A673 (cell line): ENCODE results near the gene EYS. TPM values are rescaled to one million over a fixed set of nuclear protein-coding genes. Genes with fewer than 3 reads are reported as not detected.

Source experiments
- BruUV-seq: library from RNA; stranded (reverse); fragments of 400-500 nt; replicated peaks from 2 replicates; lab custom pipeline; 2021; lab: Mats Ljungman, UMichigan
- CTCF ChIA-PET: fragments of 300-600 bp; sonication (Branson Sonifier 250); formaldehyde crosslinking; loops from one replicate; lab custom pipeline; 2022; ENCODE audit warnings: antibody characterized with exemption; lab: Charles Lee
- POLR2A ChIA-PET: fragments of 300-600 bp; sonication (Branson Sonifier 250); formaldehyde crosslinking; loops from one replicate; lab custom pipeline; 2022; ENCODE audit warnings: antibody characterized with exemption; ENCODE audit not compliant: low non-redundant PET; lab: Charles Lee
- DNase-seq: peaks from one replicate; pipeline ENCODE4 v3.0.0-alpha.2; 2015; ENCODE audit warnings: low spot score
- H3K27ac ChIP-seq: fragments of 200-600 bp; sonication (generic); 2 replicates; pipeline ENCODE4 v1.5.1; 2016; ENCODE audit warnings: mixed run types, low read depth, mild to moderate bottlenecking, mixed read lengths, antibody characterized with exemption, low read length; ENCODE audit not compliant: poor library complexity, severe bottlenecking
- H3K27me3 ChIP-seq: fragments of 200-600 bp; sonication (generic); replicated peaks from 2 replicates; pipeline ENCODE4 v1.6.1; 2017; ENCODE audit warnings: mixed run types, low read depth, mild to moderate bottlenecking, mixed read lengths, antibody characterized with exemption, low read length; ENCODE audit not compliant: insufficient read depth, poor library complexity
- H3K36me3 ChIP-seq: fragments of 200-600 bp; sonication (generic); 2 replicates; pipeline ENCODE4 v1.6.1; 2016; ENCODE audit warnings: mixed run types, mild to moderate bottlenecking, mixed read lengths, antibody characterized with exemption, low read length; ENCODE audit not compliant: insufficient read depth, poor library complexity, severe bottlenecking
- H3K4me1 ChIP-seq: fragments of 200-600 bp; sonication (generic); 2 replicates; pipeline ENCODE4 v1.6.1; 2017; ENCODE audit warnings: mixed run types, mild to moderate bottlenecking, mixed read lengths, antibody characterized with exemption, low read length; ENCODE audit not compliant: insufficient read depth, poor library complexity, severe bottlenecking
- H3K4me3 ChIP-seq: fragments of 200-600 bp; sonication (generic); 2 replicates; pipeline ENCODE4 v1.5.1; 2016; ENCODE audit warnings: low read depth, mixed run types, mild to moderate bottlenecking, mixed read lengths, low read length; ENCODE audit not compliant: poor library complexity, severe bottlenecking
- H3K9me3 ChIP-seq: fragments of 200-600 bp; sonication (generic); 2 replicates; pipeline ENCODE4 v1.6.1; 2016; ENCODE audit warnings: mixed run types, low read depth, mild to moderate bottlenecking, mixed read lengths, antibody characterized with exemption, low read length; ENCODE audit not compliant: poor library complexity, severe bottlenecking
- CTCF ChIP-seq: fragments of 300-800, 200-600 bp; sonication (generic); conservative IDR thresholded peaks from 2 replicates; pipeline ENCODE4 v1.5.1; 2017; ENCODE audit warnings: low read depth, mild to moderate bottlenecking, antibody characterized with exemption, low read length, moderate library complexity, mixed read lengths
- EZH2 ChIP-seq: fragments of 200-600 bp; sonication (generic); IDR thresholded peaks from 2 replicates; pipeline ENCODE4 v1.6.1; 2017; ENCODE audit warnings: borderline replicate concordance, low read depth, mild to moderate bottlenecking, mixed read lengths, antibody characterized with exemption, low read length; ENCODE audit not compliant: poor library complexity, severe bottlenecking
- intact Hi-C: fragments of 100-400 bp; cut with micrococcal nuclease; formaldehyde crosslinking; loops from one replicate; pipeline ENCODE4 v1.10.0; 2022; ENCODE audit not compliant: unreplicated experiment
- total RNA-seq: library from RNA; stranded (reverse); gene quantifications from 2 replicates; pipeline ENCODE4 v1.2.3, GENCODE V29; 2021

EYS gene
- total RNA-seq, 1 experiment from 2014 or later = 0.47 TPM

GRCh38 chr6:63862486-63863198 is 1844.4 kb downstream of the EYS start:
- TF ChIP-seq CTCF = no peak
- no peak for TF ChIP-seq EZH2
- DNase-seq = no peak
- H3K36me3 ChIP-seq = no peaks in the 10 kb centered on the region
- H3K27ac ChIP-seq = no peak overlapping the region
- ChIA-PET POLR2A (no interaction called here), CTCF (no interaction called here)
- no peaks in the 10 kb centered on the region for H3K9me3 ChIP-seq
- BruUV-seq = no TSS peak
- H3K27me3 ChIP-seq = no peaks in the 10 kb centered on the region
- intact Hi-C loops = no loop called here
- no peak overlapping the region for H3K4me3 ChIP-seq
- H3K4me1 ChIP-seq = peaks cover 9% of the 10 kb centered on the region

- TF ChIP-seq EZH2 = no peak
- no peak for TF ChIP-seq CTCF
- Histone ChIP-seq H3K27me3 (no peaks in the 10 kb centered on the region), H3K9me3 (no peaks in the 10 kb centered on the region), H3K27ac (no peak overlapping the region), H3K36me3 (no peaks in the 10 kb centered on the region), H3K4me3 (no peak overlapping the region), H3K4me1 (peaks cover 9% of the 10 kb centered on the region)
- BruUV-seq = no TSS peak
- intact Hi-C loops = no loop called here
- DNase-seq = no peak
- CTCF ChIA-PET = no interaction called here
- POLR2A ChIA-PET = no interaction called here
Measured at GRCh38 chr6:63859528-63859927, 1847.5 kb downstream of the EYS start.

GRCh38 chr6:63858691-63859090 is 1848.3 kb downstream of the EYS start:
- TF ChIP-seq EZH2 (no peak), CTCF (no peak)
- intact Hi-C loops = no loop called here
- Histone ChIP-seq H3K27me3 (no peaks in the 10 kb centered on the region), H3K36me3 (no peaks in the 10 kb centered on the region), H3K4me1 (peaks cover 9% of the 10 kb centered on the region), H3K9me3 (no peaks in the 10 kb centered on the region), H3K27ac (no peak overlapping the region), H3K4me3 (no peak overlapping the region)
- no TSS peak for BruUV-seq
- CTCF ChIA-PET = no interaction called here
- DNase-seq = no peak
- POLR2A ChIA-PET = no interaction called here
